IMR-90 (cell line): ENCODE data around the gene BMP15. TPM values are rescaled to one million over a fixed set of nuclear protein-coding genes. Genes with fewer than 3 reads are reported as not detected.

Source experiments
- ATAC-seq: fragments of 200-7000 bp; cut with Tn5 transposase; 2 replicates; pipeline ENCODE4 v1.9.1; 2020; ENCODE audit warnings: low read depth, mild to moderate bottlenecking, moderate library complexity
- BruUV-seq: library from RNA; stranded (reverse); fragments of 400-500 nt; replicated peaks from 2 replicates; lab custom pipeline; 2021; lab: Mats Ljungman, UMichigan
- CTCF ChIA-PET: fragments of 300-600 bp; formaldehyde crosslinking; extraction: SDS; loops from one replicate; lab custom pipeline; 2021; ENCODE audit warnings: antibody characterized with exemption; lab: Yijun Ruan, JAX
- POLR2A ChIA-PET: fragments of 300-600 bp; sonication (Branson Sonifier 250); formaldehyde crosslinking; loops from one replicate; lab custom pipeline; 2022; ENCODE audit warnings: antibody characterized with exemption; ENCODE audit not compliant: unreplicated experiment; lab: Charles Lee
- DNase-seq: peaks from one replicate; pipeline ENCODE4 v3.0.0; 2013
- H2AFZ ChIP-seq: replicated peaks from 2 replicates; pipeline ENCODE3; 2013; ENCODE audit warnings: low read length, mild to moderate bottlenecking; ENCODE audit not compliant: poor library complexity
- H2AK5ac ChIP-seq: 2 replicates; pipeline ENCODE4 v1.6.1; 2013; ENCODE audit warnings: low read depth, low read length, inconsistent platforms
- H2AK9ac ChIP-seq: replicated peaks from 2 replicates; pipeline ENCODE3; 2013; ENCODE audit warnings: mild to moderate bottlenecking, low read depth, low read length, moderate library complexity; ENCODE audit not compliant: poor library complexity
- H2BK120ac ChIP-seq: 2 replicates; pipeline ENCODE4 v1.6.1; 2013; ENCODE audit warnings: low read depth, low read length, inconsistent platforms
- H2BK15ac ChIP-seq: 3 replicates; pipeline ENCODE4 v1.6.1; 2013; ENCODE audit warnings: low read depth, low read length, inconsistent platforms
- H2BK20ac ChIP-seq: 2 replicates; pipeline ENCODE4 v1.6.1; 2013; ENCODE audit warnings: low read depth, mild to moderate bottlenecking, inconsistent platforms, low read length, moderate library complexity
- H2BK5ac ChIP-seq: 2 replicates; pipeline ENCODE4 v1.6.1; 2013; ENCODE audit warnings: mild to moderate bottlenecking, low read depth, low read length, inconsistent platforms; ENCODE audit not compliant: poor library complexity, severe bottlenecking
- H3K14ac ChIP-seq: replicated peaks from 2 replicates; pipeline ENCODE4 v1.6.1; 2013; ENCODE audit warnings: low read depth, low read length, inconsistent platforms
- H3K18ac ChIP-seq: 2 replicates; pipeline ENCODE4 v1.6.1; 2013; ENCODE audit warnings: low read depth, low read length, control low read depth
- H3K23ac ChIP-seq: 2 replicates; pipeline ENCODE4 v1.6.1; 2013; ENCODE audit warnings: low read depth, low read length, inconsistent platforms
- H3K27ac ChIP-seq: 2 replicates; pipeline ENCODE4 v1.5.1; 2013; ENCODE audit warnings: mild to moderate bottlenecking, control low read depth, low read length; ENCODE audit not compliant: insufficient read depth
- H3K27me3 ChIP-seq: 2 replicates; pipeline ENCODE4 v1.6.1; 2013; ENCODE audit warnings: low read length; ENCODE audit not compliant: control insufficient read depth, insufficient read depth
- H3K36me3 ChIP-seq: 2 replicates; pipeline ENCODE4 v1.6.1; 2013; ENCODE audit warnings: low read length, mixed read lengths; ENCODE audit not compliant: control insufficient read depth, insufficient read depth
- H3K4ac ChIP-seq: 2 replicates; pipeline ENCODE4 v1.6.1; 2013; ENCODE audit warnings: low read depth, low read length, inconsistent platforms
- H3K4me1 ChIP-seq: 2 replicates; pipeline ENCODE4 v1.6.1; 2013; ENCODE audit warnings: low read length, mixed read lengths; ENCODE audit not compliant: control insufficient read depth, insufficient read depth
- H3K4me2 ChIP-seq: 2 replicates; pipeline ENCODE4 v1.6.1; 2013; ENCODE audit warnings: low read depth, mild to moderate bottlenecking, control low read depth, low read length, moderate library complexity
- H3K4me3 ChIP-seq: 2 replicates; pipeline ENCODE4 v1.5.1; 2013; ENCODE audit warnings: low read depth, mild to moderate bottlenecking, control low read depth, low read length, moderate library complexity; ENCODE audit not compliant: insufficient read depth
- H3K56ac ChIP-seq: 2 replicates; pipeline ENCODE4 v1.6.1; 2013; ENCODE audit warnings: low read length, inconsistent platforms; ENCODE audit not compliant: insufficient read depth; ENCODE audit errors: extremely low read depth
- H3K79me1 ChIP-seq, 2 experiments: 2 replicates each; pipeline ENCODE4 v1.6.1; 2013; ENCODE audit warnings: low read length in 2 of 2, inconsistent platforms in 1 of 2, low read depth in 1 of 2
- H3K9ac ChIP-seq: 2 replicates; pipeline ENCODE4 v1.6.1; 2013; ENCODE audit warnings: low read depth, low read length, control low read depth
- H3K9me1 ChIP-seq: 2 replicates; pipeline ENCODE4 v1.6.1; 2013; ENCODE audit warnings: low read length, inconsistent platforms; ENCODE audit not compliant: insufficient read depth
- H3K9me3 ChIP-seq: 2 replicates; pipeline ENCODE4 v1.6.1; 2013; ENCODE audit warnings: low read length; ENCODE audit not compliant: control insufficient read depth, insufficient read depth
- H4K20me1 ChIP-seq: 2 replicates; pipeline ENCODE4 v1.6.1; 2013; ENCODE audit warnings: low read length, inconsistent platforms; ENCODE audit not compliant: insufficient read depth
- H4K5ac ChIP-seq: 2 replicates; pipeline ENCODE4 v1.6.1; 2013; ENCODE audit warnings: mild to moderate bottlenecking, low read depth, low read length, control low read depth
- H4K8ac ChIP-seq, 2 experiments: 2 replicates each; pipeline ENCODE4 v1.6.1; 2013; ENCODE audit warnings: low read depth in 2 of 2, low read length in 2 of 2, control low read depth in 1 of 2, inconsistent platforms in 1 of 2
- H4K91ac ChIP-seq: 2 replicates; pipeline ENCODE4 v1.6.1; 2013; ENCODE audit warnings: low read depth, low read length, inconsistent platforms; ENCODE audit not compliant: insufficient read depth
- BHLHE40 ChIP-seq: fragments of 150-350 bp; IDR thresholded peaks from 2 replicates; pipeline ENCODE4 v1.6.1; 2016; ENCODE audit warnings: mild to moderate bottlenecking, low read depth, low read length
- CEBPB ChIP-seq: IDR thresholded peaks from 2 replicates; pipeline ENCODE4 v1.6.1; 2012; ENCODE audit warnings: low read depth, low read length, improper control_type of control experiment
- CHD1 ChIP-seq: IDR thresholded peaks from 2 replicates; pipeline ENCODE4 v1.6.1; 2012; ENCODE audit warnings: low read depth, low read length, improper control_type of control experiment
- FOS ChIP-seq: fragments of 150-350 bp; IDR thresholded peaks from 2 replicates; pipeline ENCODE4 v1.6.1; 2016; ENCODE audit warnings: low read depth, low read length
- MAFK ChIP-seq: IDR thresholded peaks from 2 replicates; pipeline ENCODE4 v1.6.1; 2012; ENCODE audit warnings: low read depth, low read length, improper control_type of control experiment
- MAZ ChIP-seq: IDR thresholded peaks from 2 replicates; pipeline ENCODE4 v1.6.1; 2012; ENCODE audit warnings: low read depth, mild to moderate bottlenecking, low read length, improper control_type of control experiment, moderate library complexity, borderline replicate concordance
- MXI1 ChIP-seq: IDR thresholded peaks from 2 replicates; pipeline ENCODE4 v1.6.1; 2012; ENCODE audit warnings: low read depth, mild to moderate bottlenecking, low read length, moderate library complexity, borderline replicate concordance
- NFE2L2 ChIP-seq: fragments of 150-350 bp; IDR thresholded peaks from 2 replicates; pipeline ENCODE4 v1.6.1; 2016; ENCODE audit warnings: low read depth, mild to moderate bottlenecking, low read length
- POLR2A ChIP-seq: IDR thresholded peaks from 2 replicates; pipeline ENCODE4 v1.6.1; 2012; ENCODE audit warnings: mild to moderate bottlenecking, low read depth, low read length
- RAD21 ChIP-seq: IDR thresholded peaks from 2 replicates; pipeline ENCODE4 v1.6.1; 2012; ENCODE audit warnings: low read length, improper control_type of control experiment
- RCOR1 ChIP-seq: IDR thresholded peaks from 2 replicates; pipeline ENCODE4 v1.6.1; 2012; ENCODE audit warnings: mild to moderate bottlenecking, low read length, improper control_type of control experiment; ENCODE audit not compliant: insufficient replicate concordance
- RFX5 ChIP-seq: IDR thresholded peaks from 2 replicates; pipeline ENCODE4 v1.8.0; 2012; ENCODE audit warnings: low read depth, mild to moderate bottlenecking, low read length, moderate library complexity
- SMC3 ChIP-seq: fragments of 150-350 bp; IDR thresholded peaks from 2 replicates; pipeline ENCODE4 v1.6.1; 2016; ENCODE audit warnings: low read depth, mild to moderate bottlenecking, antibody characterized with exemption, low read length, moderate library complexity
- USF2 ChIP-seq: fragments of 150-350 bp; IDR thresholded peaks from 2 replicates; pipeline ENCODE4 v1.6.1; 2017; ENCODE audit warnings: mild to moderate bottlenecking, antibody characterized with exemption, low read length, low read depth
- WGBS, 2 experiments: methylation state at CpG; one replicate each; pipeline versions ENCODE4 v1.1.5 to v1.1.7; 2013; ENCODE audit warnings: missing lambda C conversion rate in 2 of 2; ENCODE audit not compliant: insufficient read length in 1 of 2; ENCODE audit errors: extremely low coverage in 2 of 2; 5-methylcytosine and 5-hydroxymethylcytosine counted together
- dilution Hi-C: fragments of 300-500 bp; cut with HindIII; formaldehyde crosslinking; loops from one replicate; pipeline ENCODE4 v1.14.3; 2018; ENCODE audit warnings: low sequenced_read_pairs; ENCODE audit not compliant: unreplicated experiment
- in situ Hi-C: fragments of 300-500 bp; cut with MboI; formaldehyde crosslinking; loops from 3 replicates; pipeline ENCODE4 v1.14.3; 2019; ENCODE audit warnings: low sequenced_read_pairs, inconsistent platforms, mixed read lengths
- intact Hi-C: fragments of 100-400 bp; cut with micrococcal nuclease; formaldehyde crosslinking; loops from 2 replicates; pipeline ENCODE4 v1.10.0; 2022
- polyA plus RNA-seq, 3 experiments: library from polyadenylated mRNA; depleted of rRNA; stranded (reverse); fragments of >200 nt; gene quantifications; 2 replicates each; pipeline ENCODE4 v1.2.3, GENCODE V29; 2012; ENCODE audit warnings: low replicate concordance in 1 of 3
- total RNA-seq: library from RNA; depleted of rRNA; stranded (reverse); fragments of >200 nt; gene quantifications from 2 replicates; pipeline ENCODE4 v1.2.3, GENCODE V29; 2012
- TF ChIP-seq, protein P1 (sequence below): fragments of 150-350 bp; IDR thresholded peaks from 2 replicates; pipeline ENCODE4 v1.6.1; 2016; ENCODE audit warnings: low read depth, mild to moderate bottlenecking, low read length, moderate library complexity, borderline replicate concordance
- TF ChIP-seq, protein P2 (sequence below): conservative IDR thresholded peaks from 2 replicates; pipeline ENCODE4 v1.5.1; 2012; ENCODE audit warnings: mild to moderate bottlenecking, low read depth, low read length, improper control_type of control experiment

Gene BMP15
- total and polyA plus RNA-seq, 2 of the 4 experiments (the other 2 are of a cell fraction) = not detected

- dilution Hi-C loops = no loop called here
- Histone ChIP-seq H2BK15ac (no peak overlapping the region), H3K4me3 (no peak overlapping the region), H3K36me3 (no peaks in the 10 kb centered on the region), H2BK20ac (no peak overlapping the region), H3K4me1 (no peaks in the 10 kb centered on the region), H4K20me1 (no peaks in the 10 kb centered on the region), H3K4me2 (no peak overlapping the region), H3K56ac (no peak overlapping the region), H3K79me1 (no peaks in the 10 kb centered on the region), H3K18ac (no peak overlapping the region), H3K9me3 (no peaks in the 10 kb centered on the region), H3K27me3 (no peaks in the 10 kb centered on the region), H2BK120ac (no peak overlapping the region), H3K23ac (no peak overlapping the region), H3K9ac (no peak overlapping the region), H2AK9ac (no peak overlapping the region), H2AFZ (no peak overlapping the region), H4K91ac (no peak overlapping the region), H3K9me1 (no peaks in the 10 kb centered on the region), H2BK5ac (no peak overlapping the region), H3K14ac (no peak overlapping the region), H4K5ac (no peak overlapping the region), H3K27ac (no peak overlapping the region), H2AK5ac (no peak overlapping the region), H3K4ac (no peak overlapping the region), H4K8ac (no peak overlapping the region)
- in situ Hi-C loops = no loop called here
- CTCF ChIA-PET = interaction anchor here (1.1 kb wide), 1 partner anchor 14 kb away, joined by 3 read pairs; no protein-coding TSS in a partner anchor
- no peak for DNase-seq
- no peak for TF ChIP-seq RFX5
- TF ChIP-seq USF2 = no peak
- TF ChIP-seq POLR2A = no peak
- no peak for TF ChIP-seq MAFK
- TF ChIP-seq SMC3 = no peak
- TF ChIP-seq MXI1 = no peak
- TF ChIP-seq FOS = no peak
- no peak for TF ChIP-seq BHLHE40
- TF ChIP-seq NFE2L2 = no peak
- TF ChIP-seq, protein P1, sequence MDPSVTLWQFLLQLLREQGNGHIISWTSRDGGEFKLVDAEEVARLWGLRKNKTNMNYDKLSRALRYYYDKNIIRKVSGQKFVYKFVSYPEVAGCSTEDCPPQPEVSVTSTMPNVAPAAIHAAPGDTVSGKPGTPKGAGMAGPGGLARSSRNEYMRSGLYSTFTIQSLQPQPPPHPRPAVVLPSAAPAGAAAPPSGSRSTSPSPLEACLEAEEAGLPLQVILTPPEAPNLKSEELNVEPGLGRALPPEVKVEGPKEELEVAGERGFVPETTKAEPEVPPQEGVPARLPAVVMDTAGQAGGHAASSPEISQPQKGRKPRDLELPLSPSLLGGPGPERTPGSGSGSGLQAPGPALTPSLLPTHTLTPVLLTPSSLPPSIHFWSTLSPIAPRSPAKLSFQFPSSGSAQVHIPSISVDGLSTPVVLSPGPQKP = no peak
- TF ChIP-seq, protein P2, sequence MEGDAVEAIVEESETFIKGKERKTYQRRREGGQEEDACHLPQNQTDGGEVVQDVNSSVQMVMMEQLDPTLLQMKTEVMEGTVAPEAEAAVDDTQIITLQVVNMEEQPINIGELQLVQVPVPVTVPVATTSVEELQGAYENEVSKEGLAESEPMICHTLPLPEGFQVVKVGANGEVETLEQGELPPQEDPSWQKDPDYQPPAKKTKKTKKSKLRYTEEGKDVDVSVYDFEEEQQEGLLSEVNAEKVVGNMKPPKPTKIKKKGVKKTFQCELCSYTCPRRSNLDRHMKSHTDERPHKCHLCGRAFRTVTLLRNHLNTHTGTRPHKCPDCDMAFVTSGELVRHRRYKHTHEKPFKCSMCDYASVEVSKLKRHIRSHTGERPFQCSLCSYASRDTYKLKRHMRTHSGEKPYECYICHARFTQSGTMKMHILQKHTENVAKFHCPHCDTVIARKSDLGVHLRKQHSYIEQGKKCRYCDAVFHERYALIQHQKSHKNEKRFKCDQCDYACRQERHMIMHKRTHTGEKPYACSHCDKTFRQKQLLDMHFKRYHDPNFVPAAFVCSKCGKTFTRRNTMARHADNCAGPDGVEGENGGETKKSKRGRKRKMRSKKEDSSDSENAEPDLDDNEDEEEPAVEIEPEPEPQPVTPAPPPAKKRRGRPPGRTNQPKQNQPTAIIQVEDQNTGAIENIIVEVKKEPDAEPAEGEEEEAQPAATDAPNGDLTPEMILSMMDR = no peak
- TF ChIP-seq CHD1 = no peak
- no peak for TF ChIP-seq RAD21
- no peak for TF ChIP-seq RCOR1
- TF ChIP-seq MAZ = no peak
- no peak for TF ChIP-seq CEBPB
- no peak for ATAC-seq
- POLR2A ChIA-PET = no interaction called here
- intact Hi-C loops = no loop called here
- no TSS peak for BruUV-seq
- no CpG with 5 or more reads among the region's 2 CpGs for WGBS, 2 experiments
Observed at GRCh38 chrX:50888884-50889283, 21.7 kb upstream of the BMP15 start.
